Activated CD4-positive, alpha-beta memory T cell treated with anti-CD3 and anti-CD28 coated beads for 36 hours (primary cell): ENCODE data around the gene PUSL1. TPM values are rescaled to one million over a fixed set of nuclear protein-coding genes. Genes with fewer than 3 reads are reported as not detected.

Source experiments
- CTCF ChIA-PET: fragments of 350-600 bp; sonication (Branson Sonifier 250); formaldehyde crosslinking; loops from one replicate; lab custom pipeline; 2021; ENCODE audit warnings: antibody characterized with exemption, inconsistent platforms; lab: Charles Lee
- POLR2A ChIA-PET: fragments of 350-600 bp; sonication (Branson Sonifier 250); formaldehyde crosslinking; loops from one replicate; lab custom pipeline; 2021; ENCODE audit warnings: antibody characterized with exemption; lab: Charles Lee
- DNase-seq: peaks from one replicate; pipeline ENCODE4 v3.0.0-alpha.2; 2020
- H3K27ac Mint-ChIP-seq: one replicate; pipeline ENCODE4 v1.8.0; 2021; ENCODE audit warnings: mixed read lengths
- H3K27me3 Mint-ChIP-seq: one replicate; pipeline ENCODE4 v1.8.0; 2021; ENCODE audit warnings: mixed read lengths
- H3K36me3 Mint-ChIP-seq: one replicate; pipeline ENCODE4 v1.8.0; 2021; ENCODE audit warnings: mixed read lengths
- H3K4me1 Mint-ChIP-seq: one replicate; pipeline ENCODE4 v1.8.0; 2021; ENCODE audit warnings: low read depth, mixed read lengths
- H3K4me3 Mint-ChIP-seq: one replicate; pipeline ENCODE4 v1.8.0; 2021; ENCODE audit warnings: mild to moderate bottlenecking, mixed read lengths
- H3K9me3 Mint-ChIP-seq: one replicate; pipeline ENCODE4 v1.8.0; 2021; ENCODE audit warnings: mixed read lengths
- intact Hi-C: fragments of 100-400 bp; cut with micrococcal nuclease; formaldehyde crosslinking; loops from one replicate; pipeline ENCODE4 v1.15.1; 2023
- total RNA-seq, 2 experiments: library from RNA; stranded (reverse); gene quantifications; one replicate each; pipeline ENCODE4 v1.2.3, GENCODE V29; 2021

The PUSL1 gene
- total RNA-seq, 2 experiments from 2014 or later: 19.7 to 23.1 TPM

- Mint-ChIP-seq H3K9me3 (no peaks in the 10 kb centered on the region), H3K27me3 (no peaks in the 10 kb centered on the region), H3K36me3 (peaks cover 15% of the 10 kb centered on the region), H3K27ac (no peak overlapping the region), H3K4me3 (no peak overlapping the region), H3K4me1 (peaks cover 7% of the 10 kb centered on the region)
- intact Hi-C loops: no loop called here
- CTCF ChIA-PET: no interaction called here
- DNase-seq: no peak
- POLR2A ChIA-PET: no interaction called here
Observed at GRCh38 chr1:1340791-1341548, 32.6 kb downstream of the PUSL1 start.

DNA sequence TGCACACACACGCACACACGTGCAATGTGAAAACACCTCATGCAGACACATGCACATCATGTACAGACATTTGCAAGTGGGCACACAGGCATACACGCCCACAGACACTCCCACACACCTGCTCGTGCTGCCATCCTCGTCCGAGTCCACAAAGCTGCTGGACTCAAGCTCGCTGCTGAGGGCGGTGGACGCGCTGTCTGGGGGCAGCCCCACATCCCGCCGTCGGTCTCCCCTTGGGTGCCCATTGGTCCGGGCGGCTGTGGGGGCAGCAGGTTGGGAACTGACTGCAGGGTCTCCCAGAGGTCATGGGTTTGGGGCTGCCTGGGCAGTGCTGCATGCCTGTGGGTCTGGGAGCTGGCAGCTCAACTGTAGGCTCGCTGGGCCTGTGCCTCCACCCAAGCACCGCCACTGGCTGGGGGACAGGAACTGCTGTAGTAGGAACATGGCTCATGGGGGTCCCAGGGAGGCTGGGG lies 33.2 kb downstream of the PUSL1 start:
- H3K27ac Mint-ChIP-seq: no peak overlapping the region
- H3K4me3 Mint-ChIP-seq: no peak overlapping the region
- H3K9me3 Mint-ChIP-seq: no peaks in the 10 kb centered on the region
- H3K36me3 Mint-ChIP-seq: peaks cover 15% of the 10 kb centered on the region
- no peak for DNase-seq
- intact Hi-C loops: no loop called here
- H3K27me3 Mint-ChIP-seq: no peaks in the 10 kb centered on the region
- ChIA-PET CTCF (no interaction called here), POLR2A (no interaction called here)
- peaks cover 7% of the 10 kb centered on the region for H3K4me1 Mint-ChIP-seq

DNA sequence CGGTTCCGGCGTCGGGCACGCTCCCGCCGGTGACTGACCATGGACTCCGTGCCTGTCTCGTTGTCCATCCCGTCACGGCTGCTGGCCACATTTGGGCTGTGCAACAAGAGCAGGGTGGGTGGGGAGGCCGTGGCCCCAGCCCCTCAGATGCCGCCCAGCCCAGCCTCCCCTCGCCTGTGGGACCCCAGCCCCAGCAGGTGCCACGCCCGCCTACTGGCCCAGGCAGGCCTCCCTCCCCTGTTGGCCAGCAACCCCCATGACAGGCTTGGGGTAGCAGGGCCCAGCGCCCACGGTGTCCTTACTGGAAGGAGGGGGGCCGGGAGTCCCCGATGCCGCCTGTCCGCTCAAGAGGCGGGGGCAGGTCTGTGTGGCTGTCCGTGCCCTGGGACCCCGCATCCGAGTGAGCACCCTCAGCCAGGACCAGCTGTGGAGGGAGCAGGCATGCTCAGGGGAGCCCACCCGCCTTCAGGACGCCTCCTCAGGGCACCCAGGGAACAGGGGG lies 33.7 kb downstream of the PUSL1 start:
- H3K9me3 Mint-ChIP-seq: no peaks in the 10 kb centered on the region
- peaks cover 12% of the 10 kb centered on the region for H3K4me1 Mint-ChIP-seq
- no peak for DNase-seq
- H3K36me3 Mint-ChIP-seq: peaks cover 15% of the 10 kb centered on the region
- no peaks in the 10 kb centered on the region for H3K27me3 Mint-ChIP-seq
- H3K27ac Mint-ChIP-seq: no peak overlapping the region
- ChIA-PET CTCF (interaction anchor here (1.0 kb wide), 1 partner anchor 29 kb away, joined by 3 read pairs; no protein-coding TSS in a partner anchor), POLR2A (no interaction called here)
- intact Hi-C loops: no loop called here
- no peak overlapping the region for H3K4me3 Mint-ChIP-seq

DNA sequence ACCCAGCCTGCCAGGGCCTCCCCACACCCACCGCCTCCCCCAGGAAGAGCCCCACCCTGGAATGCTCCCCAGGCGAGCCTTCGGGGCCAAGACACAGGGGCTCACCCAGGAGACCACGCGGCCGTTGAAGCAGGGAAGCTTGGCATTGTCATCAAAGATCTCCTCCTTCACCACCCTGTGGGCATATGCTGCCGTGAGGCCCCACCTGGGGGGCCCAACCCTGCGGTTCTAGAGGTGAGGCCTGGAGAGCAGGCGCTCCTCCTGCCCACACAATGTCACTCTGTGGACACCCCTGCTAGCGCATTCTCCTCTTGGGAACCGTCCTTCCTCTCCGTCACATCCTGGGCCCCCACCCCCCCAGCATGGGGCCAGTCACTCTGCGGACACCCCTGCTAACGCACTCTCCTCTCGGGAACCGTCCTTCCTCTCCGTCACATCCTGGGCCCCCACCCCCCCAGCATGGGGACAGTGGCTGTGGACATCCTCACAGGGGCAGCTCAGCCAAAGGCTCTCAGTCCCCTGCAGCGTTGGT lies 34.3 kb downstream of the PUSL1 start:
- Mint-ChIP-seq H3K4me3 (no peak overlapping the region), H3K27me3 (no peaks in the 10 kb centered on the region), H3K36me3 (peaks cover 15% of the 10 kb centered on the region), H3K27ac (no peak overlapping the region), H3K9me3 (no peaks in the 10 kb centered on the region), H3K4me1 (peaks cover 16% of the 10 kb centered on the region)
- intact Hi-C loops: no loop called here
- ChIA-PET POLR2A (interaction anchor here (0.5 kb wide), 1 partner anchor 26 kb away, joined by 5 read pairs; no protein-coding TSS in a partner anchor), CTCF (interaction anchor here (1.0 kb wide), 1 partner anchor 29 kb away, joined by 3 read pairs; no protein-coding TSS in a partner anchor)
- no peak for DNase-seq

GRCh38 chr1:1343811-1344421 lies 35.5 kb downstream of the PUSL1 start:
- peaks cover 12% of the 10 kb centered on the region for H3K36me3 Mint-ChIP-seq
- ChIA-PET CTCF (no interaction called here), POLR2A (no interaction called here)
- intact Hi-C loops: no loop called here
- H3K27me3 Mint-ChIP-seq: no peaks in the 10 kb centered on the region
- H3K4me1 Mint-ChIP-seq: peaks cover 20% of the 10 kb centered on the region
- H3K9me3 Mint-ChIP-seq: no peaks in the 10 kb centered on the region
- H3K27ac Mint-ChIP-seq: no peak overlapping the region
- H3K4me3 Mint-ChIP-seq: no peak overlapping the region
- no peak for DNase-seq

- no peaks in the 10 kb centered on the region for H3K9me3 Mint-ChIP-seq
- POLR2A ChIA-PET: no interaction called here
- H3K4me1 Mint-ChIP-seq: peaks cover 20% of the 10 kb centered on the region
- H3K36me3 Mint-ChIP-seq: peaks cover 10% of the 10 kb centered on the region
- CTCF ChIA-PET: no interaction called here
- intact Hi-C loops: no loop called here
- H3K4me3 Mint-ChIP-seq: no peak overlapping the region
- no peak overlapping the region for H3K27ac Mint-ChIP-seq
- DNase-seq: peak; percentile 77
- H3K27me3 Mint-ChIP-seq: no peaks in the 10 kb centered on the region
Observed at GRCh38 chr1:1344655-1345361, 36.4 kb downstream of the PUSL1 start.

DNA sequence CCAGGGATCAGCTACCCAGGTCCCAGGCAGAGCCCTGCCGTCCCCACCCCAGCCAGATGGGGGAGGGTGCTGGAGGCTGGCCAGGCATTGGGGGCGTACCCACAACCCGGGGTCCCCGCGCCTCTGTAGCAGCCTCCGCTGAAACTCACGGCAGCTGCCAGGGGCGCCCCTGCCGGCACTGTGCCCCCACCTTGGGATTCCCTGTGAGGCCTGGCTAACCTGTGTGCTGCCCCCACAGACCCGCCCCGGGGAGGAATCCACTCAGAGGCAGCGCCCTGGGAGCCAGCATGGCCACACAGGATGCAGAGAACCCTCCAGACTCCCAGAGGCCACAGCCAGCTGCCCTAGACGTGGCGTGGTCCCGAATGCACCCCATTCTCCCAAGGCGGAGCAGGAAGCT lies 37.0 kb downstream of the PUSL1 start:
- POLR2A ChIA-PET: no interaction called here
- Mint-ChIP-seq H3K36me3 (peaks cover 10% of the 10 kb centered on the region), H3K27me3 (no peaks in the 10 kb centered on the region), H3K4me3 (no peak overlapping the region), H3K27ac (no peak overlapping the region), H3K4me1 (peaks cover 20% of the 10 kb centered on the region), H3K9me3 (no peaks in the 10 kb centered on the region)
- no peak for DNase-seq
- intact Hi-C loops: no loop called here
- CTCF ChIA-PET: no interaction called here

DNA sequence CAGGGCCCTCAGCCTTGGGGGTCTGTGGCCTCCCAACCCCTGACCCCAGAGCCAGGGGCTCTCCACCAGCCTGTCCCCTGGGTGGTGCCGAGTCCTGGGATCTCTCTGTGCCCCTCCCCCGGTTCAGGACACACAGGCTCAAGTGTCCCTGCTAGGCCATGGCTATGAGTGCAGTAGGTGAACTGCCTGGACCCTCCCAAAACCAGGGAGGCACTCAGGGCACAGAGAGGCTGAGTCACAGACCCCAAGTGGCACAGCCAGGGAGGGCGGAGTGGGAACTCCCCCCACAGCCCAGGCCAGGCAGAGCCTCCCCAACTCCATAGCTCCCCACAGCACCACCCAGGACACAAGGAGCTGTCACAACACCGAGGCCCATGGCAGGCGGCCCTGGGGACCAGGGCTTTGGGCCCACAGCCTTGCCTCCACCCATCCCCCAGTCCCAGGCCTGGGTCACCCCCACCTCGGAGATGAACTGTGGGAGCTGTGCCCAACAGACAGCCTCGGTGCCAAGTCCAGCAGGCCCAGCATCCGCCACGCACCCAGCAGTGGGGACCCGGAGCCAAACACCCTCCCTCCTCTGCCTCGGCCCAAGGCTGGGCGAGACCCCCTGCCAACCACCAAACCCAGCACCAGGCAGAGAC lies 37.6 kb downstream of the PUSL1 start:
- intact Hi-C loops: no loop called here
- peaks cover 20% of the 10 kb centered on the region for H3K4me1 Mint-ChIP-seq
- no peaks in the 10 kb centered on the region for H3K9me3 Mint-ChIP-seq
- ChIA-PET CTCF (interaction anchor here (0.5 to 1.3 kb wide), 2 partner anchors 26 to 247 kb away, joined by 3 to 5 read pairs; no protein-coding TSS in a partner anchor), POLR2A (no interaction called here)
- H3K27ac Mint-ChIP-seq: no peak overlapping the region
- no peak for DNase-seq
- H3K27me3 Mint-ChIP-seq: no peaks in the 10 kb centered on the region
- no peak overlapping the region for H3K4me3 Mint-ChIP-seq
- H3K36me3 Mint-ChIP-seq: peaks cover 4% of the 10 kb centered on the region

DNA sequence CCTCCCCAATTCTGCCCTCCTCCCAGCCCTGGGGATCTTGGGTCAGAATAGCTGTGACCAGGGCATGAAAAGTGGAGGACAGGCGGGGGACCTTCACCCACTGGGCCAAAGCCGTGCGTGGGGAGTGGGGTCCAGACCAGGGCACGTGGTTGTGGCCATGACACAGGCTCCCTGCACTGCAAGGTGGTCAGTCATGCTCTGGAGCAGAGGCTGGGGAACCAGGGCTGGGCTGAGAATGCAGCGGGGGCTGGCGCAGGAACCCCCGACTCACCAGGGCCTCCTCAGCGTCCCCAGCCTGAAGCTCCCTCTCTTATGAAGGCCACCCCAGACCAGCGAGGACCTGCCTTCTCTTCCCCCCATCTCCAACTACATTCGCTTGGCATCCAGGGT lies 38.1 kb downstream of the PUSL1 start:
- DNase-seq: no peak
- ChIA-PET POLR2A (interaction anchor here (0.6 kb wide), 1 partner anchor 315 kb away, joined by 3 read pairs; no protein-coding TSS in a partner anchor), CTCF (interaction anchor here (0.5 to 2.4 kb wide), 3 partner anchors 26 to 248 kb away, joined by 3 to 7 read pairs (median 5); no protein-coding TSS in a partner anchor)
- no peak overlapping the region for H3K27ac Mint-ChIP-seq
- no peaks in the 10 kb centered on the region for H3K9me3 Mint-ChIP-seq
- no peaks in the 10 kb centered on the region for H3K27me3 Mint-ChIP-seq
- no peak overlapping the region for H3K4me3 Mint-ChIP-seq
- no peaks in the 10 kb centered on the region for H3K36me3 Mint-ChIP-seq
- intact Hi-C loops: no loop called here
- H3K4me1 Mint-ChIP-seq: peaks cover 20% of the 10 kb centered on the region

- Mint-ChIP-seq H3K27ac (no peak overlapping the region), H3K27me3 (peaks cover 4% of the 10 kb centered on the region), H3K36me3 (no peaks in the 10 kb centered on the region), H3K4me3 (peak overlapping the region; percentile 74), H3K4me1 (peaks cover 20% of the 10 kb centered on the region), H3K9me3 (no peaks in the 10 kb centered on the region)
- no peak for DNase-seq
- POLR2A ChIA-PET: interaction anchor here (0.6 kb wide), 1 partner anchor 315 kb away, joined by 3 read pairs; no protein-coding TSS in a partner anchor
- intact Hi-C loops: no loop called here
- CTCF ChIA-PET: interaction anchor here (1.3 to 2.4 kb wide), 4 partner anchors 25 to 225 kb away, joined by 3 to 10 read pairs (median 6); partner anchors contain the start of gene CCNL2
Observed at GRCh38 chr1:1347026-1347595, 38.7 kb downstream of the PUSL1 start.
